GM19238 (cell line): ENCODE measurements around the gene RPS8.
"Not testable (repeated sequence)": the region's sequence is repeated elsewhere in the genome, so short reads cannot be mapped to it uniquely, and the experiment has no call there.

Experiments used
- DNase-seq: peaks from one replicate; pipeline ENCODE4 v3.0.0; 2011; ENCODE audit warnings: low spot score; ENCODE audit not compliant: insufficient read length

RPS8 gene

DNA sequence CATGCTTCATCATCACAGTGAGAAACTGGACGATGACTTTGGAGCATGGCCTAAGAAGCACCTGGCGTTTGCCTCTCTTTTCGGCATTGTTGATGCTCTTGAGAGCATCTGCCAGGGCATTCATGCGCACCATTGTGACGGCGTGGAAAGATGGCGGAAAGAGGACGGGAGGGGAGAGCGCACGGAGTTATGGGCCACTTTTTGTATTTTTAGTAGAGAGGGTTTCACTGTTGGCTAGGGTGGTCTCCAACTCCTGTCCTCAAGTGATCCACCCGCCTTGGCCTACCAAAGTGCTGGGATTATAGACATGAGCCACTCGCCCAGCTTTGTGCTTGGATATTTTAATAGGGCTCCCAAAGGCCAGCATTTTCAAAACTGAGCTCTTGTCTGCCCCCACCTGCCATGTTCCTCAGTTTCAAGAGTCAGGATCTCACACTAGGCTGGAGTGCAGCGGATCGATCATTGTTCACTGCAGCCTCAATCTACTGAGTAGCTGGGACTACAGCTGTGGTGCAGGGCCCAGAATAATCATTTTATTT lies 5.3 kb downstream of the RPS8 start:
- no peak for DNase-seq

DNA sequence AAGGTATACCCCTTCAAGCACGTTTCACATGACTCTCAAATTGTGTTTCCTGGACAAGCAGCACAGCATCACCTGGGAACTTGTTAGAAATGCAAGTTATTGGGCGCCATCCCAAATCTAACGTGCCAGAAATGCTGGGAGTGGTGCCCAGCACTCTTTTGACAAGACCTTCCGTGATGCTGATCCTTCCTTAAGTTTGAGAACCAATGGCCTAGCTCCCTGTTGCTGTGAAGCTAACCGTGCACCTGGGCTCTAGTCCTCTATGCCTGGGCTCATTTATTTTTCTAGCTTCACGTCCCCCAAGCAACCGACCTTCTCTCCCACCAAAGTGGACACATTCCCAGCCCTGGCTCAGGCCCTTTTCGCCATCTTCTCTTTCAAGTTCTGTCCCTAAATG lies 8.4 kb downstream of the RPS8 start:
- DNase-seq, result no peak

DNA sequence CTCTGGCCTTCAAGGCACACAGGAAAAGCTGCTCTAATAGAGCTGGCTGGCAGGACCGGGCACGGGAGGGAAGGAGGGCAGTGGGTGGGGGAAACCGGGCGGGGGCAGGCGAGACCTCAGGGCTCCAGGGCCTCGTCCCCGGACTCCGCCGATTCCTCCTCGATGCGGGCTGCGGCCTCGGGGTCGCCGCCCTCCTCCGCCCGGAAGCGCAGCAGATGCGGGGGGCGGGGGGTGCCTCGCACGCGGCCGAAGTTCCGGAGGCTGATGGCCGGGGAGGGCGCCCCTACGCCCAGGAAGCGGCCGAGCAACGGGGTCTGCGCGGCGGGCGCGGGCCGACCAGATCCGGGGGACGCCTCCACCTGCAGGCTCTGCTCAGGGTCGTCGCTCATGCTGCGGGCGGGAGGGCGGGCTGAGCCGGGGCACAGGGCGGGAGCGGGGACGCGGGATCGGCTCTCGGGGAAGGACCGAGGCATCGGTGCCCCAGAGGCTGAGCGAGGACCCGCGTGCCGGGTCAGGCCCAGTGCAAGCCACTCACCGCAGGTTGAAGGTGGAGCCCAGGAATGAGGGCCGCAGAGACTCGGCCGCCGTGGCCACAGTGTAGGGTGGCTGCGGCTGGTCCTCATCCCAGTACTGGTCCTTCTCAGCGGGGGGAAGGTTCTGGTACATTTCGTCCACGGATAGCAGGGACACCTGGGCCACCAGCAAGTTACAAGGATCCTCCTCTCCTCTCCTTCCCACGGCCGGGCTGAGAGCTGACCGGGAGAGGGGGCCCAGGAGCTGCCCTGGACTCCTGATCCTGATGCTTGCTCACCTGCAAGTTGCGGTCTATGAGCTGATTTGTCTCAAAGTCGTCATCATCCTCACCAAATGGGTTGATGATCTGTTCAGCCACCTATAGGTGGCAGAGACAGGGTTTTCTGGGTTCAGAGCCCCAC lies 9.0 kb downstream of the RPS8 start:
- DNase-seq, result no peak

DNA sequence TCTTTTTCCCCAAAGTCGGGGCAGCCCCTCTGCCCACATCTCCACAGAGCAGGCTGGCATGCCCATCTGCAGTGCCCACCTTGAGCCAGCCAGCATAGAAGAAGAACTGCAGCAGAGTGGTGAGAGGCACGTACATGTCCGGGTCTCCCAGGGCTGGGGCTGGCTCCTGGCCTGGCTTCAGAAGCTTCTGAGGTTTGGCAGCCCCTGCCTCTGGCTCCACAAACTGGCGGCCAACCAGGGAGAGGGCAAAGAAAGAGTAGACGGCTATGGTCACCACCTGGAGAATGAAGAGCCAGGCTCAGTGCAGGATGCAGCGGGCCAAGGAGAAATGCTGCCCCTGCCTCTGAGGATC lies 9.7 kb downstream of the RPS8 start:
- DNase-seq, result no peak

DNA sequence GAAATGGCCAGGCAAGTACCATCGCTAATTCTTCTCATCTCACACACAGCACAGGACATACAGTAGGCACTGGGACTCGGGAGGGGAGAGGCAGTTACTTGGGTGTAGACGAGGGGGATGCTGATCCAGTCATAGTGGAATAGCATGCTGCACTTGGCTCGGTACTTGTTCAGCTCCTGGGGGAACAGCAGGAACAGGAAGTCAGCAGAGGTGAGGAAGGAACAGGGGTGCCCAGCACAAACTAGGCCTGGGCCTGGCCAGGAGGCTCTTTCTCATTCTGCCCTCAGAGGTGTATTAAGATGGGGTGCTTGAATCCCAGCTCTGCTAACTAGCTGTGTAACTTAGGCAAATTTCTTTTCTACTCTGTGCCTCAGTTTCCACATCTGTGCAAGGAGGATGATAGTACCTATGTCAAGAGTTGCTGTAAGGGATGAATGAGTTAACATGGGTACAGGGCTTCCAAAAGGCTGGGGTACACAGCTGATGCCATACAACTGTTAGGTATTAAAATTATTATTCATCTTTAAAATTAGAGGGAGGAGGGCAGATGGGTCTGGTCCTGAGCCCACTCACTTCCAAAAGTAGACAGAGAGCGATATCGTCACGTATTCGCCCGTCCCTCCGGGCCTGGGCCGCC lies 10.3 kb downstream of the RPS8 start:
- DNase-seq, result no peak

DNA sequence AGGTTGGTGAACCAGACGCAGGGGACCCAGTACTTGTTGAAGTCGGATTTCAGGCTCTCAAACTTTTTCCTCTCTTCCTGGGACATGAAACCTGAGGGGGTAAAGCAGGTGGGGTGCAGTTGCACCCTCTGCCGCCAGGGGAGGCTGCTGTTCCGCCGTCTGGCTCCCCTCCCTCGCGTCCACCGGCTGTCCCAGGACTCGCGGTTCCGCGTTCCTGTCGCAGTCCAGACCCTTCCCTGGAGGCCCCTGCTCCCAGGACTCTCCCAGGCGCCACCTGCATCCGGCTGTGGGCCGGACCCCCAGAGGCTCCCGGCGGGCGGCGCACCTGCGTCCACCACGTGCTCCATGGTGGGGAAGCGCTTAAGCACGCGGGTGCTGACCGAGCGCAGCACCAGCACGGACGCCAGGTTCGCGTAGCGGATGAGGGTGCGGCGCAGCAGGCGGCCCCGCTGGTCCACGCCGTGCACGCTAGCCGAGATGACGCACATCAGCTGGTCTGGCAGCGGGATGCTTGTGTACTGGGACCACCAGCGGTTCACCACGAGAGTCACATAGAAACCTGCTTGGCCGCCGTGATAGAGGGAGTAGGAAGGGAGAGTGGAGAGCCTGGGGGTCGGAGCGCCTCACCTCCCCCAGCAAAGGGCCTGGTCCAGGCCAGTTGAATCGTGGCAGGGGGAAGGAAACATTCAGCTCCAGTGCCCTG lies 10.9 kb downstream of the RPS8 start:
- DNase-seq, result peak; percentile 65

DNA sequence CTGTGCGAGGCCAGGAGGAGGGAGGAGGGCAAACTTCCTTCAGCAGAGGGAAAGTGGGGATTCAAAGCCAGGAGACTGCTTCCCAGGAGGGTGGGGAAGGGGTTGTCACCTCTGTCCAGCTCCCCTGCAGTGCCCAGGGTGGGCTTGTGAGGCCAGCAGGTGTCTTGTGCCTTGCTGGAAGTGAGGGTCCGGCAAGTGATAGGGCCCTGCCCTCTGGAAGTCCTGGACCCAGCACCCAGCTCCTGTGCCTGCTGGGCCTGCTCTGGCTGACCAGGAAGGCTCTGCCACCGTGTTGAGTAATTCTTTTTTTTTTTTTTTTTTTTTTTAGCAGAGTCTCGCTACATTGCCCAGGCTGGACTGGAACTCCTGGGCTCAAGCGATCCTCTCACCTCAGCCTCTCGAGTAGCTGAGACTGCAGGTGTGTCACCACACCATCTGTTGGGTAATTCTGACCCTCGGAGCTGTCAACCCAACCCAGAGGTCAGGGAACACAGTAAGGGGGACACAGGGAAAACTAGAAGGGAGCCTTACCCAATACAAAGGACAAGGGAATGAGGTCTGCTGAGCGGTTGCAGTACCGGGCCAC lies 11.6 kb downstream of the RPS8 start:
- no peak for DNase-seq

DNA sequence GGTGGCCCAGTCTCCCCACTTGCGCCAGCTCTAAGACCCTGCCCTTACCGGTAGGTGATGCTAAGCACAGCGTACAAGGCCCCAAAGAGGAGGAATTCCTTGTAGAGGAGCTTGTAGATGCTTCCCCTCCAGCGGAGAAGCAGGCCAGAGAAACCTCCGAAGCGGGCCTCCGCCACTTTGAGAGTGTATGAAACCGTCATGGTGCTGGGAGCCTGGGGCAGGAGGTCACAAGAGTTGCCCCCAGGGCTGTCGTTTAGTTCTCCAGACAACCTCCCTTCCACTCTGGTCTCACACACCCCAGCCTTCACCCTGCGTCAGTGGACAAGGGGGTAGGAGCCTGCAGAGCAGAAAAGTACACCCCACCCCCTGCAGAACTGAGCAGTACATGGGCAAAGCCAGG lies 12.2 kb downstream of the RPS8 start:
- no peak for DNase-seq

DNA sequence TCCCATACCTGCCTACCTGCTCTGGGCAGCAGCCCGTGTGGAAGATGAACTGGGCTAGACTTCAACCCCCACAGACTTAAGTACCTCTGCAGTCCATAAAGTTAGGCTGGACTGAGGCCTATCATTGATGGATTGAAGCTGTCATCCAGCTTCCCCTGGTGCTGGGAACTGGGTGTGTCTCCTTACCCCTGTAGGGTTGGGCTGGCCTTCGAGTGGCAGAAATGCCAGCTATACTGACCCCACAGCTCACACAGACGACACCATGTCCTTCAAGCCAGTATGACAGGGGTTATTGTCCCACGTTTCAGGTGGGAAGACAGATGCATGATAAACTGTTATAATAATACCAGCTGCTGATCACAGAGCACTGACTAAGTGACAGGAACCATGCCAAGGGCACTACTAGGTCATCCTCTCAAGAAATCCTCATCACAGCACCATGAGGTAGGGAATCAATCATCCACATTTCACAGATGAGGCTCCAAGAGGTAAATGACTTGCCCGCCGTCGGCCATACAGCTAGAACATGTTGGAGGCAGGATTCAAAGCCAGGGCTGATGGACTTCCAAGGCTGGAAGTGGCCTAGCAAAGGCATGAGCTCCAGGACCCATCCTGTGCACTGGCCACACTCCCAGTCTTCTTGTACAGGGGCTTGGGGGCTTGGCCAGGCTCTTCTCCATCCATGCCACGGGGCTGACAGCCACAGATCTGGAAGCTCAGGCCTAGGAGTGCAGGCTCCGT lies 12.9 kb downstream of the RPS8 start, which contains the start of gene BEST4:
Gene BEST4 (minus strand): TSS at position 51 of the 741 bp plus-strand sequence. CDS start 465 bp downstream, outside the sequence.
- no peak for DNase-seq

DNA sequence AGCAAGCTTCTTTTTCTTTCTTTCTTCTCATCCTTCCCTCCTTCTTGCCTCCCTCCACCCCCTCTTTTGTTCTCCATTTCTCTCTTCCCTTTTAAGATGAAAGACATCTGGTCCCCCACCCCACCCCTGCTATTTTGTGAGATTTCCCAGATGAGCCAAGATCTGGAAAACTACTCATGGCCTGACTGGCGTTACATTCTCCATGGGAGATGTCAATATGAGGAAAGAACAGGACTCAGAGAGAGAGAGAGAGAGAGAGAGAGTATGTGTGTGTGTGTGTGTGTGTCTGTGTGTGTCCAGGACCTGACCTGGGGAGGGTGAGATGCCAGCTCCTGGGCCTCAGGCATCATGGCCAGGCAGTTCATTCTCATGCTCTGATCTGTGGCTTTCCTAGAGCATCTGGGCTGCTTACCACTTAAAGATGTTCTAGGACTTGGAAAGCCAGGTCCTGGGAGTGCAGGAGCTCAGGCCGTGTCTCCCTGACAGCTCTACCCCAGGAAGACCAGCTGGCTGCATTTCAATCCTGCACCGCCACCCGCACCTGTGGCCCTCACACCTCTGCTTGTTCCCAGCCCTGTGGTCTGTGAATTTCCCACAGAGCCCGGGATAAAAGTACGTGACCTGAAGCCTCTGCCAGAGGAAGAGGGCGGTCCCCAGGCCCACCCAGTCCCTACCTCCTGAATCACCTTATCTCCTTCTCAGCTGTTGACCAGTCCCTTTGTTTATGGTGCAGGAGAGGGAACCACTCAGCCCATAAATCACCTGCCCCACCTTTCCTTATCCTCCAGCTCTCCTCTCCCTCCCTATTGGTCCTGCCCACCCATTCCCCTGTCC lies 15.8 kb downstream of the RPS8 start:
- no peak for DNase-seq

DNA sequence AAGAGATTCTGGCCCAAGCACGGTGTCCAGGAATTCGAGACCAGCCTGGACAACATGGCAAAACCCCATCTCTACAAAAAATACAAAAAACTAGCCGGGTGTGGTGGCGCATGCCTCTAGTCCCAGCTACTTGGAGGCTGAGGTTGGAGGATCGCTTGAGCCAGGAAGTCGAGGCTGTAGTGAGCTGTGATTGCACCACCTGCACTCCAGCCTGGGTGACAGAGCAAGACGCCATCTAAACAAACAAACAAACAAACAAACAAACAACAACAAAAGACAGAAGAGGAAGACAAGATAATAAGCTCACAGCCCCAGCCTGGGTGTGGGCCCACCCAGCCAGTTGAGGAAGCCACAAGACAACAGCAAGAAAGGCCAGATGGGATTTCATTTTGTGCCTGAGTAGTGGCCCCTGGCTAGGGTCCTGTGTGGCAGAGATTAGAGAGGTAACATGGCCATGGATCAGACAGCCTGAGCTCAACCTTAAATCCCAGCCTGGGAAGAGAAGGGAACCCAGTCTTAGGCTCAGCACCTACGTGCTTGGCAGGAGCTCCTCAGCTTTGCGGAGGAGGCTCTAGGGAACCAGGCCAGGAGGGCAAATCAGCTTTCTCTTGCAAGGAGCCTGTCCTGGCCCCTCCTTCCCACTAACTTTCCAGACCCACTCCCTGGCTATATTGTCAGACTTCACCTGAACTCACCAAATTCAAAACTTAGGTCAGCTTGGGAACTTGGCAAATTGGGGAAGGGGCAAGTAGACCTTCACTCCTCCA lies 17.6 kb downstream of the RPS8 start:
- DNase-seq, result no peak

DNA sequence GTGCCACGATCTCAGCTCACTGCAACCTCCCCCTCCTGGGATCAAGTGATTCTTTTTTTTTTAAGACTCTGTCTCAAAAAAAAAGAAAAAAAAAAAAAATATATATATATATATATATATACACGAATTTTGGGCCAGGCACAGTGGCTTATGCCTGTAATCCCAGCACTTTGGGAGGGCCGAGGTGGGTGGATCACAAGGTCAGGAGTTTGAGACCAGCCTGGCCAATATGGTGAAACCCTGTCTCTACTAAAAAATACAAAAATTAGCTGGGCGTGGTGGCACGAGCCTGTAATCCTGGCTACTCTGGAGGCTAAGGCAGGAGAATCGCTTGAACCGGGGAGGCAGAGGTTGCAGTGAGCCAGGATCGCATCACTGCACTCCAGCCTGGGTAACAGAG lies 22.5 kb downstream of the RPS8 start:
- DNase-seq, result not testable (repeated sequence)

DNA sequence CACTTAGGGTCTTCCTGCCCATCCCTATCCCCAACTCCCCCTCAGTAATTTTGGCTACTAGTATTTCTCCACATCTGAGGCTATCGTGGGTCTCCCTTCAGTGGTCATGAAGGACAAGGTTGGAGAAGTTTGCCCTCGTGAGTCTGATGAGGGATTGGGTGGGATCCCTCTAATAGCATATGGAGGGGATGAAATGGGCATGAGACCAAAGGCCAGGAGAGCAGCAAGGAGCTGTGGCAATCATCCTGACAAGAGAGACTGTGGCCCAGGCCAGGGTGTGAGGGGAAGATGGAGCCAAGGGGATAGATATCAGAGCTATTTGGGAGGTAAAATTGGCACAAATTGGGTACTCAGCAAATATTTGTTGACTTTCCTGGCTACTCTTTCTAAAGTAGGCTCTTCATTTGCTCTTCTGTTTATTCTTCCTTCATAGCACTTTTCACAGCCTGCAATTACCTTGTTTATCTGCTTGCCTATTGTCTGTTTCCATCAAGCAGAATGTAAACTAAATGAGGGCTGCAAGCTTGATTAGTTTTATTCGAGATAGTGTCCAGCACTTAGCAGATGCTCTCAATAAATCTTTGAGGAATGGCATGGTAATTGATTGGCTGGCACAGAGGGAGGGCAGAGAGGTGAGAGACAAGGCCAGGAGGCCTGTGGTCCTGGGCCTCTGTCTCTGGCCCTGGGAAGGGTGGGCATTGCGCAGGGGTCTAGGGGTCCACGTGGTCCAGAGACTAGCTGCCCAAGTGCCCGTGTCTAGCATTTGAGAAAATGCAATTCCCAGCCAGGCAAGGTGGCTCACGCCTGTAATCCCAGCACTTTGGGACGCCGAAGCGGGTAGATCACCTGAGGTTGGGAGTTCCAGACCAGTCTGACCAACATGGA lies 23.4 kb downstream of the RPS8 start:
- no peak for DNase-seq

DNA sequence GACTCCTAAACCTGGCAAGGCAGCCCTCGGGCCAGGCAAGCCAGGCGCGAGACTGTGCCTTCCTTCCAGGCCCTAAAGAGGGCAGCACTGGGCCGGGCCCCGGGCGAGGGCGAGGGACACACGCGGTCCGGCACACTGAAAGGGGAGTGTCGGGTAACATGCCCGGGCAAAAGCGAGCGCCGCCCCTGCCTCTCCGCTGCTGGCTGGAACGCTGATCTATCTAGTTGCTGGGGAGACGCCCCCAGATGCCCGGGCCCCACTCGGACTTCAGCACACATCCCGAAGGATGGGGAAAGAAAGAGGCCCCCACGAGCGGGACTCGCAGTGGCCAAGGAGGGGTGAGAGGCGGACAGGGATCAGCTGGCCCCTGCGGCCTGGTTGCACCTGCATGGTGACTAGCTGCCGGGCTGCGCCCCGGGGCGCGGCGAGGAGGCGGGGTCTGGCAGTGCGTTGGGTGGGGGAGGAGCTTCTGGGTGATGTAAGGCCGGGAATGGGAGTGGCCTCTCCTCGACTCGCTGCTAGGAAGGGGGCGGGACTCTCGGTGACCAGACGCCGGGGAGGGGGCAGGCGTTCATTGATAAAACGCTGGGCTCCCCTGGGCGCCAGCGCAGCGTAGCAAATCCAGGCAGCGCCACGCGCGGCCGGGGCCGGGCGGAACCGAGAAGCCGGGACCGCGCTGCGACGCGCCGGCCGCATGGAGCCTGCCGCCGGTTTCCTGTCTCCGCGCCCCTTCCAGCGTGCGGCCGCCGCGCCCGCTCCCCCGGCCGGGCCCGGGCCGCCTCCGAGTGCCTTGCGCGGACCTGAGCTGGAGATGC lies 24.6 kb downstream of the RPS8 start, which contains the start of gene PLK3:
Gene PLK3 (plus strand): TSS at position 608 of the 815 bp plus-strand sequence. CDS start 87 bp downstream, at position 695.
- peak; percentile 98 for DNase-seq

DNA sequence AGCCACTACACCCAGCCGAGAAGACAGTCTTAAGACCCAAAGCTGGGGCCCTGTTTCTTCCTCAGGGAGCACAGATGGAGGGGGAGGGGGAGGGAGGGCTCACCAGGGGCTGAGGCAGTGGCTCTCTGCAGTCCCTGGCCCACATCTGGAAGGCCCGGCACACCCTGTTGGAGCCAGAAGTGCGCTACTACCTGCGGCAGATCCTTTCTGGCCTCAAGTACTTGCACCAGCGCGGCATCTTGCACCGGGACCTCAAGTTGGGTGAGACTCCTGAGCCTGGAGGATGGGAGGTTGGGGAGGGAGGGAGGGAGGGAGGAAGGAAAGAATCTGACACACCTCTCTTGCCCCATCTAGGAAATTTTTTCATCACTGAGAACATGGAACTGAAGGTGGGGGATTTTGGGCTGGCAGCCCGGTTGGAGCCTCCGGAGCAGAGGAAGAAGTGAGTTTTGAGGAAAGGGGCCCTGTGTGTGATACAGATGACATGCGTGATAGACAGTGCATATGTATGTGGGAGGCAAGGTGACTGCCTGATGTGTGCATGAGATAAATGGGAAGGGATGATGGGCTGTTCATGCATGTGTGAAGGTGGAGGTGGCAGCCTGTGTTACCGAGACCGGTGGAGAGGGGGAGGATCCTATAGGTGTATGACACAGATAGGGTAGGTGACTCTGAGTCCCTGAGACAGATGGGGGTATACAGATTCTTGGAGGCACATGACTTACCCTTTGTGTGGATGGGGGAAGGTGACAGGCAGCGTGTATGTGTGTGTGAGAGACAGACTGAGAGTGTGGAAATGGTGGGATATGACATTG lies 26.4 kb downstream of the RPS8 start:
- no peak for DNase-seq
